ENCODE measurements around the gene FGD6. TPM values are rescaled to one million over a fixed set of nuclear protein-coding genes. Genes with fewer than 3 reads are reported as not detected.
"Not testable (repeated sequence)": the region's sequence is repeated elsewhere in the genome, so short reads cannot be mapped to it uniquely, and the experiment has no call there.

Gene FGD6
- total RNA-seq, 4 donors from 2014 or later: 16.2 to 46.9 (median 25.0) TPM

GRCh38 chr12:95096852-95097251 lies 120.4 kb downstream of the FGD6 start:
- Histone ChIP-seq H3K9me3 (no peaks in the 10 kb centered on the region), H3K36me3 (peaks cover 31% of the 10 kb centered on the region), H3K4me3 (no peak overlapping the region), H3K27ac (no peak overlapping the region), H3K4me1 (no peaks in the 10 kb centered on the region), H3K27me3 (no peaks in the 10 kb centered on the region)
- DNase-seq (ENCODE audit: low spot score in 2 of 2): no peak
- TF ChIP-seq POLR2AphosphoS5 (IDR thresholded peaks at IDR 0.05) (no peak), CTCF (IDR thresholded peaks at IDR 0.05) (no peak), POLR2A (IDR thresholded peaks at IDR 0.05) (no peak), EP300 (IDR thresholded peaks at IDR 0.05) (no peak)
- WGBS: 55% methylated on average over 3 of the region's 3 CpGs

GRCh38 chr12:95096378-95096777 lies 120.9 kb downstream of the FGD6 start:
- Histone ChIP-seq H3K9me3 (no peaks in the 10 kb centered on the region), H3K27me3 (no peaks in the 10 kb centered on the region), H3K27ac (no peak overlapping the region), H3K36me3 (peaks cover 33% of the 10 kb centered on the region), H3K4me3 (no peak overlapping the region), H3K4me1 (no peaks in the 10 kb centered on the region)
- no peak for DNase-seq (ENCODE audit: low spot score in 2 of 2)
- WGBS: 75% methylated on average over 2 of the region's 2 CpGs
- no peak for TF ChIP-seq POLR2A (IDR thresholded peaks at IDR 0.05)
- no peak for TF ChIP-seq CTCF (IDR thresholded peaks at IDR 0.05)
- TF ChIP-seq POLR2AphosphoS5 (IDR thresholded peaks at IDR 0.05): no peak
- TF ChIP-seq EP300 (IDR thresholded peaks at IDR 0.05): no peak

- peaks cover 37% of the 10 kb centered on the region for H3K36me3 ChIP-seq
- not testable (repeated sequence) for H3K4me3 ChIP-seq, H3K27ac ChIP-seq
These were observed 121.4 kb downstream of the FGD6 start for GRCh38 chr12:95095866-95096265.

GRCh38 chr12:95089462-95089861 lies 127.8 kb downstream of the FGD6 start:
- Histone ChIP-seq H3K9me3 (no peaks in the 10 kb centered on the region), H3K4me3 (no peak overlapping the region), H3K27me3 (no peaks in the 10 kb centered on the region), H3K27ac (no peak overlapping the region), H3K4me1 (no peaks in the 10 kb centered on the region), H3K36me3 (peaks cover 44% of the 10 kb centered on the region)
- 85% methylated on average over 1 of the region's 1 CpG for WGBS
- no peak for TF ChIP-seq POLR2AphosphoS5 (IDR thresholded peaks at IDR 0.05)
- no peak for TF ChIP-seq CTCF (IDR thresholded peaks at IDR 0.05)
- no peak for TF ChIP-seq POLR2A (IDR thresholded peaks at IDR 0.05)
- no peak for DNase-seq (ENCODE audit: low spot score in 2 of 2)

More at GRCh38 chr12:95095866-95096265, 121.4 kb downstream of the FGD6 start:
- not testable (repeated sequence) for DNase-seq (ENCODE audit: low spot score in 2 of 2); H3K4me1 ChIP-seq; H3K9me3 ChIP-seq; H3K27me3 ChIP-seq
- WGBS: 93% methylated on average over 2 of the region's 2 CpGs

GRCh38 chr12:95088379-95088778 lies 128.9 kb downstream of the FGD6 start:
- H3K36me3 ChIP-seq: peaks cover 40% of the 10 kb centered on the region
- no peak overlapping the region for H3K4me3 ChIP-seq

More at GRCh38 chr12:95088379-95088778, 128.9 kb downstream of the FGD6 start:
- Histone ChIP-seq H3K27me3 (no peaks in the 10 kb centered on the region), H3K4me1 (no peaks in the 10 kb centered on the region), H3K9me3 (no peaks in the 10 kb centered on the region), H3K27ac (no peak overlapping the region)
- WGBS: 70% methylated on average over 3 of the region's 3 CpGs
- TF ChIP-seq EP300 (IDR thresholded peaks at IDR 0.05): no peak
- no peak for TF ChIP-seq POLR2AphosphoS5 (IDR thresholded peaks at IDR 0.05)
- TF ChIP-seq POLR2A (IDR thresholded peaks at IDR 0.05): no peak
- TF ChIP-seq CTCF (IDR thresholded peaks at IDR 0.05): no peak
- no peak for DNase-seq (ENCODE audit: low spot score in 2 of 2)
